GM18873 (cell line): Measurements from ENCODE around the gene WDPCP.
"Not testable (repeated sequence)": the region's sequence is repeated elsewhere in the genome, so short reads cannot be mapped to it uniquely, and the experiment has no call there.

Experiments
- ATAC-seq: cut with Tn5 transposase; IDR thresholded peaks from one replicate; pipeline ENCODE4 v1.9.1; 2021; ENCODE audit warnings: mild to moderate bottlenecking, moderate library complexity, moderate number of reproducible peaks; ENCODE audit not compliant: unreplicated experiment, low FRiP score

WDPCP gene

DNA sequence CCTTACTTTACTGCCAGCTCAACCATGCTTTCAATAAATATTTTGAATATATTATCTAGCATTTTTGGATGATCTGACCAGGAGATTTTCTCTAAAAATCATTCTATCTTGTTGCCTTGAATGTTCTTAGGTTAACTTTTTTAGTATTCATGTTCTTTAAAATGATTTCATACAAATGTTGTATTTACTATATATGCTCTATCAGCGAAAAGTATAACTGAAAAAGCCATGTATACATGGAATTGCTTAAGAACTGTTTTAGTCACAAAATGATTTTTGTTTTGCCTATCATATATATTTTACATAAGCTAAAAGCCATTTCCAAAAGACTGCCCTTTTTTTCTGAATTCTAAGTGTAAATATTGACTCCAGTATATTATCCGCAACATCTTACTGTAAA lies 213.9 kb downstream of the WDPCP start:
- ATAC-seq = no peak

DNA sequence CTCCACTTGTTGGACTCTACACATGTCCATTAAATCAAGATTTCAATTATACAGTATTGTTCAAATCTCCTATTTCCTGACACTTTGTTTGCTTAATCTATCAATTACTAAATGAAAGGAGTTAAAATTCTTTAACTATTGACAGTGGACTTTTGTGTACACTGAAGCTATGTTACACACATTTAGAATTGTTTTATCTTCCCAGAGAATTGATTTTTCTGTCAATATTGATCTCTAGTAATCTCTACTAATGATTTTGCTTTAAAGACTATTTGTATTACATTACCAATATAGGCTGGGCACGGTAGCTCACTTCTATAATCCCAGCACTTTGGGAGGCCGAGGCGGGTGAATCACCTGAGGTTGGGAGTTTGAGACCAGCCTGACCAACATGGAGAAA lies 215.7 kb downstream of the WDPCP start:
- ATAC-seq = no peak

DNA sequence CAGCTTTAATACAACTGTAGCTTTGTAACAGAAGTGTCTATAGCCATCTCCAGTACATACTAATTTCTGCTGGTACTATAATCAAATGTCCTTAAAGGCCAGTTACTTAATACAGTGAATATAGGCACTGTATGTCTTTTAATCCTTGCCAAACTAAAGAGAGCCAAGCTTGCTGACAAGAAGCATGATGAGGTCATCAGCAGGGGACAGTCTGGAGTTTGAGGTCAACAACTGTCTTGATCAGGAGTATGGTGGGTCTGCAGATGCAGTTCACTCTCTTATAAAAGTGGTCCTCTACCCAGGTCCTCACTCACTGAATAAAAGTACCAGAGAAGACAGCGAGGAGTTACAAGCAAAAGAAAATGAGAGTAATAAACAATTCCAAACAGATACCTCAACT lies 219.1 kb downstream of the WDPCP start:
- ATAC-seq = no peak

DNA sequence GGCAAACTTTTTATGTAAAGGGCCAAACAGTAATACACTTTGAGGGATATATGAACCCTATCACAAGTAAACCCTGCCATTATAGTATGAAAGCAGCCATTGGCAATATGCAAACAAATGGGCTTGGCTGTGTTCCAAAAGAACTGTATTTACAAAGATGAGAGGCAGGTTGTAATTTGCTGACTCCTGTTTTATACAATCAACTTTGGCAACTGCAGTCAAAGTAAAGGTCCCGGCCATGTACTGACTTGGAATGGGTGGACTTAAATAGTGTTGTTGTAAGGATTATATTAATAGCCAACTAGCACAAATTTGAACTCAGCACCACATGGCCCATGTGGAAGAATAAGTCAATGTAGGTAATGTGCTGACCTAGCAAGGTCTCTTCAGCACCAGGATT lies 223.4 kb downstream of the WDPCP start:
- no peak for ATAC-seq

DNA sequence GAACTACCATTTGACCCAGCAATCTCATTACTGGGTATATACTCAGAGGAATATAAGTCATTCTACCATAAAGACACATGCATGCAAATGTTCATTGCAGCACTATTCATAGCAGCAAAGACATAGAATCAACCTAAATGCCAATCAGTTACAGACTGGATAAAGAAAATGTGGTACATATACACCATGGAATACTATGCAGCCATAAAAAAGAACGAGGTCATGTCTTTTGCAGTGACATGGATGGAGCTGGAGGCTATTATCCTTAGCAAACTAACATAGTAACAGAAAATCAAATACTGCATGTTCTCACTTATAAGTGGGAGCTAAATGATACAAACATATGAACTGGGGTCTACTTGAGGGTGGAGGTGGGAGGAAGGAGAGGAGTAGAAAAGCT lies 230.6 kb downstream of the WDPCP start:
- not testable (repeated sequence) for ATAC-seq

DNA sequence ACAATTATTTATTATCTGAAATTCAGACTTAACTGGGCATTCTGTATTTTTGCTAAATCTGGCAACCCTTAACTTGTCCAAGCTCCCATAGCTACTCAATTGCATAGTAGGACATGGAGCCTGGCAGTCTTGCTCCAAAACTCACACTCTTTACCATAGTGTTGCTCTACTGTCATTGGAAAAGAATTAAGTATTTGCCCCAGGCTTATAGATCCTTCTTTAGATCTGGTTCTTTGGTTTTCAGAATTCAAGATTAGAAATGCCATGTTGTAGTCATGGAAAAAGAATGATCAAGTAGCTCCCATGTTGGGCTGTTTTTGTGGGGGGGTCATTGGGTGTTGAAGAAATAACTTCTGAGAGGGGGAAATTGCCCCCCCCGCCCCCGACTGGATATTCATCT lies 240.9 kb downstream of the WDPCP start:
- ATAC-seq = no peak

DNA sequence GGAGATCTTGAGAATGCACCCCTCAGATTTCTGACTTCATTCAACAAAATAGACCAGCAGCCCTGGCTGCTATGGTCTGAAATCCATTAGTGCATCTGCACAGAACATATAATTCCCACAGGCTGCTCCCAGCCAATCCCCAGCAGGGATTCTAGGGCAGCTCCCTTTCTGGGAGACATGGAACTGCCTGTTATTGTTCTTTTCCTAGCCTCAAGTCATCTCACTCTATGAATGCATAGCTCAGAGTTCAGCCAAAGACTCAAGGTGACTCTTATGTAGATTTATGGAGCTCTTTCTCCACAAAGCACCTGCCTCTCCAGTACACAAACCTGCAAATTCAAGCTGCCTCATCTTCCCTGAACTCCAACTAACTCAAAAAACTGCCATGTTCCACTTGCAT lies 241.9 kb downstream of the WDPCP start:
- ATAC-seq = no peak

DNA sequence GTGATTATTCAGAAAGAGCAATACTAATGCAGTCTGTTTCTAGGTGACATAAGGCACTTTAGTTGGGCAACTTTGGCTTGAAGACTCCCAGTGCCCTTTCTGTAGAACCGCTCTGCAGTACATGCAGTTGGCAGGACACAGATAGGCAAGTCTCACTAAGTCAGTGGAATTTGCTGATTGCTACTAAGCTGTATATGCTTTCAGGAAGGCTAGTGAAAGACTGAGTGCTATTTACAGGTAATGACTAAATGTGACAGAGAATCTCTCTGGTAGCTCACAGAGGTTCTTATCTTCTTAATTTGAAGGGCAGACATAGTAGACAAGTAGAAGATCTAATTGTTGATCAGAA lies 243.0 kb downstream of the WDPCP start:
- no peak for ATAC-seq

DNA sequence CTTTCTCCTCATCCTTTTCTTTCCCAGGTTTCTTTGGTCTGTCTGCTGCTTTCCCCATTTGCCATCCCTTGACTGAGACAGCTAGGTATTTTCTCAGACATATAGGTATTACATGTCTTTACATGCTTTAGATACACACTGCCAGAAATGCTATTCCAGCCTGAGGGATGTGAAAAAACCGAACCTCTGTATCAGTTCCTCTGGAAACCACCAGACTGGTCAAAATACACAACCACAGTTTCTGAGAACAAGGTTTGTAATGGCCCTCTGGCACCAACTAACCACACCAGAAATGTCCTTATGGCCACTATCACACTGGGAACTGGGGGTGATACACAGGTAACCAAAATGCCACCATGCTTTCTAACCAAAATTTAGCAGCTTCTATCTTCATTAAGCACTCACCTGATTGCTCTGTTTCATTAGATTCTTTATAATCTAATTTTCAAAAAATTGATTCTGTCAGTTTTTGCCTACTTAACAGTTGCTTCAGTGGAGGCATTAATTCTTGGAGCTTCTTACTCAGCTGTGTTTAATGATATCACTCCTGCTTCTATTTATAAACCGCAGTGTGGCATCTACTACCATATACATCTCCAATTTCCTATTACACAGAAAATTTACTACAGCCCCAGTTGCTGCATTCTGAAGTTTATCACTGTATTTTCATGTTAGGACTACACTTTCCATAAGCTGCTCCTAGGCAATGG lies 243.5 kb downstream of the WDPCP start:
- ATAC-seq = no peak

DNA sequence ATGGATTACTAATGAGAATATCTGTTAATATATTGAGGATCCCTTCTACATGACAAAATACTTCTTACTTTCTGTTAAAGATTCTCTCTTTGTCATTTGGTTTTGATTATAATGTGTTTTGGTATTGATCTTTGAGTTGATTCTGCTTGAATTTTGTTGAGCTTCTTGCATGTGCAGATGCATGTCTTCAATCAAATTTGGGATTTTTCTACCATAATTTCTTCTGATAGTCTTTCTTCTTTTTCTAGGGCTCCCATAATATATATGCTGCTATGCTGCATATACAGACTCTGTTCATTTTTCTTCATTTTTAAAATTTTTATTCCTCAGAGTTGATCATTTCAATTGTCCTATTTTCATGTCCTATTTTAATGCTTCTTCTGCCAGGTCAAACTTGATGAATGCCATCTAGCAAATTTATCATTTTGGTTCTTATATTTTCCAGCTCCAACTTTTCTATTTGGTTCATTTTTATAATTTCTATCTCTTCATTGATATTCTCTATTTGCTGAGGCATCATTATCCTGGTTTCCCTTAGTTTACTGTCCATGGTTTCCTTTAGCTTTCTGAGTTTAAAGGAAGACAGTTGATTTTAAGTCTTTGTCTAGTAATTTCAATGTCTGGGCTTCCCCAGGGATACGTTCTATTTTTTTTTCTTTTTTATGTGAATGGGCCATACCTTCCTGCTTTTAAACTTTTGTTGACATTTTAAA lies 244.7 kb downstream of the WDPCP start:
- no peak for ATAC-seq

DNA sequence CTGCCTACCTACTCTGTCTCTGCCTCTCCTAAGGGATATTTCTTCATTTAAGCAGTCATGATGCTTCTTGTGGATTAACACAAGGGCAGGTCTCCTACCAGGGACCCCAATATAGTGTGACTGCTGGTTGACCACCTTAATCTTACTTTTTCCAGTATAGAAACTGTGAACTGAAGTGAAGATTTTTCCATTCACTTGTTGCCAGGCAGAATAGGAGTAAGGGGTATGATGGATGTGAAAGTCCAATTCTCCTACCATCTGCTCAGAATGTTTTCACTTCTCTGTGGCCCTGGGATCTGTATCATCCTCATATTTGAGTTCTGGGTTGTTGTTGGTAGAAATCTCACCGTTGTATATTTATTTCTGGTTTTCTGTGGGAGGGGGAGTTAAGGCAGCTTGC lies 247.8 kb downstream of the WDPCP start:
- ATAC-seq = no peak

DNA sequence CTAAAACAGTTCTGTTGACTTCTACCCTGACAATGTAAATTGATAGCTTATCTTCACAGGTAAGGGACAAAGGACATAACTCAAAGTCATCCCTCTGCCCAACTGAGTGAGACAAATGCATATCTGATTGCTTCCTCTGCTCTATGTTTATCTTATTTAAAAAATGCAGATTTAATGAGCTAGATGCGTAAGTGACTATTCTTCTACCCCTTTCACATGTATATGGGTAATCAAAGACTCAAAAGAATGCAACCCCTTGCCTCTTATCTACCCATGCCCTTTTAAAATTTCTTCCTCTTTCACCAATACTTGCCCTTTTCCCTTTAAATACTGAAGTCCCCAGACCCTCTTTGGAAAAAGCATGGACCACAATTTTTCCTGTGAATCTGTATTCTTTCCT lies 253.4 kb downstream of the WDPCP start:
- no peak for ATAC-seq

DNA sequence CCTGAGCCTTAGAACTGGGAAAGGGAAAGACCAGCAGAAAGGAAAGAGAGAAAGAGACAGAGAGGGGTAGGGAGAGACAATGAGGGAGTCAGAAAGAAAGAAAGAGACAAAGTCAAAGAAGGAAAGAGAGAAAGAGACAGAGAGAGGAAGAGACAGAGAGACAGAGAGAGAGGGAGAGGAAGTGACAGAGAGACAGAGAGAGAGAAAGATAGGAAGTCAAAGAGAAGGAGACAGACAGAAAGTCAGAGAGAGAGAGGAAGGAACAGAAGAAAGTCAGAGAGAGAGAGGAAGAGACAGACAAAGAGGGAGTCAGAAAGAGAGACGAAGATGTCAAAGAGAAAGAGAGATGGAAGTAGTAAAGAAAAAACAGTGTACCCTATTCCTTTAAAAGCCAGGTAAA lies 261.8 kb downstream of the WDPCP start:
- ATAC-seq = no peak

DNA sequence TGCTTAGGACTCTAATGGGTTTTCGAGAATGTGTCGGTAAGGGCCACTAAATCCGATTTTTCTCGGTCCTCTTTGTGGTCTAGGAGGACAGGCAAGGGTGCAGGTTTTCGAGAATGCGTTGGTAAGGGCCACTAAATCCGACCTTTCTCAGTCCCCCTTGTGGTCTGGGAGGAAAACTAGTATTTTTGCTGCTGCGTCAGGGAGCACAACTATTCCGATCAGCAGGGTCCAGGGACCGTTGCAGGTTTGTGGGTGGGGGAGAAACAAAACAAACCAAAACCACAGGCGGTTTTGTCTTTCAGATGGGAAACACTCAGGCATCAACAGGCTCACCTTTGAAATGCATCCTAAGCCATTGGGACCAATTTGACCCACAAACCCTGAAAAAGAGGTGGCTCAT lies 264.6 kb downstream of the WDPCP start:
- ATAC-seq = not testable (repeated sequence)

DNA sequence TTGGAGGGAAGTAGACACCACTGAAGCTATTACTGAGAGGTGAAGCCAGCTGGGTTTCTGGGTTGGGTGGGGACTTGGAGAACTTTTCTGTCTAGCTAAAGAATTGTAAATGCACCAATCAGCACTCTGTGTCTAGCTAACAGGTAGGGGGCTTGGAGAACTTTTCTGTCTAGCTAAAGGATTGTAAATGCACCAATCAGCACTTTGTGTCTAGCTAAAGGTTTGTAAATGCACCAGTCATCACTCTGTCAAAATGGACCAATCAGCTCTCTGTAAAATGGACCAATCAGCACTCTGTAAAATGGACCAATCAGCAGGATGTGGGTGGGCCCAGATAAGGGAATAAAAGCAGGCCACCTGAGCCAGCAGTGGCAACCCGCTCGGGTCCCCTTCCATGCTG lies 266.3 kb downstream of the WDPCP start:
- not testable (repeated sequence) for ATAC-seq

DNA sequence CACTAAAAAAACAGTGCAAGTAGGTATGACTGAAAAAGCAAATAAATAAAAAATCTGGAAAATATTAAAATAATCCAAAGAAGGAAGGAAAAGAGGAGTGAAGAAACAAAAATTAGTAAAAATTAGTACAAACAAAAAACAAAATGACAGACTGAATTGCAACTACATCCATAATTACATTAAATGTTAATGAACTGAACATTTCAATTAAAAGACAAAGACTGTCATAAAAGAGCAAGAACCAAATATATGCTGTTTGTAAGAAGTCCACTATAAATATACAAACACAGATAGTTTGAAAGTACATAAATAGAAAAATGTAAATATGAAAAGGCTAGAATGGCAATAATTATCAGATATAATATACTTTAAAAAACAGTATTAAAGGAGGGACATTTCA lies 267.6 kb downstream of the WDPCP start:
- no peak for ATAC-seq

DNA sequence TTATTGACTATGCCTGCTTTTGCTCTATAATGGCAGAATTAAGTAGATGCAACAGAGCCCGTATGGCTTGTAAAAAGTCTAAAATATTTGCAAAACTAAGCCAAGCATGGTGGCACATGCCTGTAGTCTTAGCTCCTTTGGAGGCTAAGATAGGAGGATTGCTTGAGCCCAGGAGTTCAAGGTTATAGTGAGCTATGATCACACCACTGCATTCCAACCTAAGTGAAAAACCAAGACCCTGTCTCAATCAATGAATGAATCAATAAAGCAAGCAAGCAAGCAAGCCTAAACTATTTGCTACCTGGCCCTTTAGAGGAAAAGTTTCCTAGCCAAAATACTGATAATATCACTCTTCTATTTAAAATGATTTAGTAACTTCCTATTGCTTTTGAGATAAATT lies 277.7 kb downstream of the WDPCP start:
- no peak for ATAC-seq

DNA sequence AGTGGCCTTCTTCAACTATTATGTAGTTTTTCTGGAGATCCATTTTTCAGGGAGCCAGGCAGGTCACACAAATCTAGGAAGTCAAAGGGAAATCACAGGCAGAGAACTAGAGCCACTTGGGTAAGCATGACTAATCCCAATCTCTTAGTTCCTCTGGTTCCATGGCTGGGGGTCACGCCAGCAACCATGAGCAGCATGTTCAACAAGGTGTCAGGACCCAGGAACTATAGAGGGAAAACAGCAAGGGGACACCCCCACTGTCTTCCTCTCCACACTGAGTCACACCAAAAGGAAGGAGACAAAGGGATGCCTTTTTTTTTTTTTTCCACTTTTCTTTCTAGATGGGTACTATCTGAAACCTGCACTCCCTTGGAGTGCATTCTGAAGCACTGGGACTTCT lies 286.8 kb downstream of the WDPCP start:
- ATAC-seq = no peak

DNA sequence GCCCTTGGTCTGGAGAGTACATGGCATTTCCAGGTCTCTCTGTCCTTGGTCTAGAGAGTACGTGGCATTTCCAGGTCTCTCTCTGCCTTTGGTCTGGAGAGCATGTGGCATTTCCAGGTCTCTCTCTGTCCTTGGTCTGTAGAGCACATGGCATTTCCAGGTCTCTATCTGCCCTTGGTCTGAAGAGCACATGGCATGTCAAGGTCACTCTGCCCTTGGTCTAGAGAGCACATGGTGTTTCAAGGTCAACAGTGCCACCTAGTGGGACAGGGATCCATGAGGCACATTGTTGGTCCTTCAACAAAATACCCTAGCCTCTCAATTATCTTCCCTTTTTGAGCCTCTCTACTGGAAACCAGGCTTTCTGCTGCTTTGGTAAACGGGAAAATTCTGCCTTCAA lies 287.4 kb downstream of the WDPCP start:
- no peak for ATAC-seq

DNA sequence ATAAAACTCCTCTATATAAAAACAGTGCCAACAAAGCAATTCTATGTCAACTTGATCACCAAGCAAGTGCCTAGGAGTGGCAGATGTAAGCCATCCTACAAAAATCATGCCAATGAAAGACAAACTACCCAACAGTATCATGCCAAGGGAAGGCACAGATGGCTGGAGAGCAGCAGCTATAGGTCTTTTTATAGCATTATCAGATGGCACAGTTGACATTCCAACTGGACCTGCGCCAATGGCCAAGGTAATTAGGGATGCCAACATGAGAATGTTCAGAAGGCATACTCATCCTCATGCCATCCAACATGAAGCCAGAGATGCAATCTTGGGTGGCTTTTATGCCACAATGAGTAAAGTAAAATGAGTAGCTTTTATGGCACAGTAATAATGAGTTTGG lies 300.3 kb downstream of the WDPCP start:
- ATAC-seq = no peak

DNA sequence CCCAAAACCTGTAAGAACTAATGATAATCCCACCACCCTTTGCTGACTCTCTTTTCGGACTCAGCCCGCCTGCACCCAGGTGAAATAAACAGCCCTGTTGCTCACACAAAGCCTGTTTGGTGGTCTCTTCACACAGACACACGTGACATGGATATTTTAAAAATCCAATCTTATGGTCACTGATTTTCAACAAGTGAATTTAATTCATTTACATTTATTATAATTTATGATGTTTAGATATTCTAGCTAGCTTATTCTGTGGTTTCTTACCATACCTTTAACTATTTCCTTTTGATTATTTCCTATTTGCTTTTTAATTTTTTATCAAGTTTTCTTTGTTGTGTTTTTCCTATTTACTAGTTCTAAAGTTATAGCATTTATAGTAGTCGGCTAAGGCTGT lies 301.8 kb downstream of the WDPCP start:
- not testable (repeated sequence) for ATAC-seq

DNA sequence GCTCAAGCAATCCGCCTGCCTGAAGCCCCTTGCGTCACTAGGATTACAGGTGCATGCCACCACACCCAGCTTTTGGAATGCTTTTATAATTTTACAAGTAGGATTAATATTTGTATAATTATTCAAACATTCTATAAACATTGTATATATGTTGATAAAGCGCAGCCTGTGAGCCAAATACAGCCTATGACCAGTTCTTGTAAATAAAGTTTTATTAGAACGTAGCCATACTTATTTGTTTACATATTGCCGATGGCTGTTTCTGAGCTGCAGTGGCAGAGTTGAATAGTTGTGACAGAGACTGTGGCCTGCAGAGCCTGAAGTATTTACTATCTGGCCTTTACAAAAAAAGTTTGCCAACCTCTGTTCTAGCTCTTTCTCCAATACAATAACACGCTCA lies 305.0 kb downstream of the WDPCP start:
- no peak for ATAC-seq
